ENCODE data around the gene CINP.
"Not testable (repeated sequence)": the region's sequence is repeated elsewhere in the genome, so short reads cannot be mapped to it uniquely, and the experiment has no call there.

CINP gene

GRCh38 chr14:102353126-102353619 lies 9.5 kb downstream of the CINP start:
- DNase-seq (ENCODE audit: low read depth), result no peak

- no peak for DNase-seq (ENCODE audit: low read depth)
These were observed 10.5 kb downstream of the CINP start for GRCh38 chr14:102352213-102352612.

GRCh38 chr14:102351593-102351992 lies 11.1 kb downstream of the CINP start:
- not testable (repeated sequence) for DNase-seq (ENCODE audit: low read depth)

GRCh38 chr14:102351023-102351422 lies 11.7 kb downstream of the CINP start:
- DNase-seq (ENCODE audit: low read depth), result no peak

DNA sequence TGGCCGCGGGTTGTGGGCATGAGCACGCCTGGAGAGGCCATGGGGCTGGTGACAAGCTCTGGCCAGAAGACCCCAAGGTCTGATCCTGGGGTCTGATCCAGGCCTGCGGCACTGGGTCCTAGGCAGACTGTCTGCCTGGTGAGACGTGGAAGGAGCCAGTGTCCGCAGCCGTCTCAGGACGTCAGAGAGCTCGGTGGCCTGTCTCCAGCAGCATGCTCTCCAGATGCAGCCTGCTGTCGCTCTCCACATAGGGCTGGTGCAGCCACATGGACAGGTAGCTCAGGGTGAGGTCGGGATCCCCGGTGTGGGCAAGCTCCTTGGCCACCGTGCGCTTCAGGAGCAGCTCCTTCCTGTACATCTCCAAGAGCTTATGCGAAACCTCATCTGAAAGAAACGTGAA lies 14.3 kb downstream of the CINP start:
- DNase-seq (ENCODE audit: low read depth), result no peak

GRCh38 chr14:102346645-102347044 lies 16.0 kb downstream of the CINP start:
- no peak for DNase-seq (ENCODE audit: low read depth)

GRCh38 chr14:102345232-102345631 lies 17.5 kb downstream of the CINP start:
- DNase-seq (ENCODE audit: low read depth), result no peak

- DNase-seq (ENCODE audit: low read depth), result no peak
These were observed 18.2 kb downstream of the CINP start for GRCh38 chr14:102344485-102344884.

DNA sequence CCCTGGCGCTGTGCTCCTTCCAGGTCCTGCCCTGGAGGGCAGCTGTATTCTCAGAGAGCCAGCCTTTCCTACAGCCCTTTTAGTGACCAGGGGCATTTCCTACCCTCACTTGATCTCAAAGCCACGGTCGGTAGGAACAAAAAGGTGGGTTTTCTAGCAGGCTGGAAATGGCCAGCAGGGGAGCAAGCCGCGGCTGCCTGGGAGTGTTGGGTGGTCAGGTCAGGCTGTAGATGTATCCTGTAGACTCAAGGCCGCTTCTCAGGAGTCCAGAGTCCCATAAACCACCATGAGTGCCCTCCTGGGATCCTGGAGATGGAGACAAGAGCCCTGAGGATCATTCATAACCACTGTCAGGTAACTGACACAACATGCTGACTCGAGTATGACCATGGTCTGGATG lies 18.6 kb downstream of the CINP start:
- DNase-seq (ENCODE audit: low read depth), result no peak

DNA sequence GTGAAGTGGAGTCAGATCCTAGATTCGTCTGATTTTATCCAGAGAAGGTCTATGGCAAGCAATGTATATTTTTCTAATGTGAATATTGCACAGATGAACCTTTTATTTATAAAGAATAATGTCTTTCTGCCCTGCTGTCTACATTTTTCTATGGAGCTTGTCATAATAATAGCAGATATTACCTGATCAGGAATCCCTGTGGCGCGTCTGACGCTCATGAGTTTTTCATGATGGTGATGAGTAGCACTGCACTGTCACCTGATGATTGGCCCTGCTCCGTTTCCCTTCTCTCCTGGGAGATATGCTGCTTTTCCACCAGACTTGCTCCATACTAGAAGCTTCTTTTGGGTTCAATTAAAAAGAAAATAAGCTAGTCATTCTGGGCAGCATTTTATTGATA lies 20.5 kb downstream of the CINP start:
- DNase-seq (ENCODE audit: low read depth), result no peak

GRCh38 chr14:102341566-102341965 lies 21.1 kb downstream of the CINP start:
- no peak for DNase-seq (ENCODE audit: low read depth)

- no peak for DNase-seq (ENCODE audit: low read depth)
These were observed 24.0 kb downstream of the CINP start for GRCh38 chr14:102338724-102339123.

DNA sequence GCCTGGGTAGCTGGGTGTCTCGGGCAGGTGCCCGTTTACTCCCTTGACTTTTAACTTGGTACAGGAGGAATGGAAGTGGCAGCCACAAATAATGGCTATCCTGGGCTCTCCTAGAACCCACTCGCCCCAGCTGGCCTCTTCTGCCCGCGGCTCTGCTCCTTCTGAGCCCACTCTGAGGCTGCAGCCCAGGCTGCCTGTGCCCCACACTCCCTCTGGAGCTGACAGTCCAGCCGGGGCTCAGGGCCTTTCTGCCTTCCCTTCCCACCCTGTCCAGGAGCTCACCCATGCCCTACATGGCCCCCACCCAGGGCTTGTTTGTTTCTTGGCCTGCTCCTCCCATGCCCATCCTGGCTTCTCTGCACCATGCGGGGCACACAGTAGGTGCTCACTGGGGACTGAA lies 27.5 kb downstream of the CINP start:
- no peak for DNase-seq (ENCODE audit: low read depth)

- DNase-seq (ENCODE audit: low read depth), result no peak
These were observed 28.6 kb downstream of the CINP start for GRCh38 chr14:102333795-102334705.

DNA sequence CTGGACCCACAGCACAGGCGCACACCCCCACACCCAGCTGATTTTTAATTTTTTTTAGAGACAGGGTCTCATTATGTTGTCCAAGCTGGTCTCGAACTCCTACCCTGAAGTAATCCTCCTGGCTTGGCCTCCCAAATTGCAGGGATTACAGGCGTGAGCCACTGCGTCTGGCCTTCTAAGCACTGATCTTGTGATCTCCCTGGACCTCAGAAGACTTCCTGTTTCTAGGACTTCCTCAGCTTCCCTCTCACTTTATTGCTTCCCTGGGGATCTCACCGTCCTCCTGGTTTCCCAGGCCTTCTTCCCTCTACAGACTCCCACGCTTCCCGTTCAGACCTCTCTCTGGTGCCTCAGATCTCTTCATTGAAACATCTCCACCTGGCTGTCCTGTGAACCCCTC lies 29.3 kb downstream of the CINP start:
- no peak for DNase-seq (ENCODE audit: low read depth)

GRCh38 chr14:102330806-102331205 lies 31.9 kb downstream of the CINP start:
- DNase-seq (ENCODE audit: low read depth), result no peak

DNA sequence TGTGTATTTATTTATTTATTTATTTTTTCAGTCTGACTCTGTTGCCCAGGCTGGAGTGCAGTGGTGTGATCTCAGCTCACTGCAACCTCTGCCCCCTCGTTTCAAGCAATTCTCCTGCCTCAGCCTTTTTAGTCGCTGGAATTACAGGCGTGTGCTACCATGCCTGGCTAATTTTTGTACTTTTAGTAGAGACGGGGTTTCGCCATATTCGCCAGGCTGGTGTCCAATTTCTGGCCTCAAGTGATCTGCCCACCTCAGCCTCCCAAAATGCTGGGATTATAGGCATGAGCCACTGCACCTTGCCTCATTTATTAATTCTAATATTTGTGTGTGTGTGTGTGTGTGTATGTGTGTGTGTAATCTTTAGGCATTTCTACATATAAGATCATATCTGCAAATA lies 33.3 kb downstream of the CINP start:
- DNase-seq (ENCODE audit: low read depth), result not testable (repeated sequence)

DNA sequence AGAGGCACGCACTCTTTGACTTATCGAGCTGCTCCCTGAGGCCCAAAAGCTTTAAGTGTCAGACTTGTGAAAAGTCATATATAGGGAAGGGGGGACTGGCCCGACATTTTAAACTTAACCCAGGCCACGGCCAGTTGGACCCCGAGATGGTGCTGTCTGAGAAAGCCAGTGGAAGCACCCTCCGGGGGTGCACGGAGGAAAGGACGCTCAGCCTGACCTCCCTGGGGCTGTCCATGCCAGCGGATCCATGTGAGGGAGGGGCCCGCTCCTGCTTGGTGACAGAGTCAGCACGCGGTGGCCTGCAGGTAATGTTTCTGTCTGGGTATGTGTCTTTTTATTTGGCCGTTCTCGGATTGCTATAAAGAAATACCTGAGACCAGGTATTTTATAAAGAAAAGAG lies 36.1 kb downstream of the CINP start:
- DNase-seq (ENCODE audit: low read depth), result no peak

DNA sequence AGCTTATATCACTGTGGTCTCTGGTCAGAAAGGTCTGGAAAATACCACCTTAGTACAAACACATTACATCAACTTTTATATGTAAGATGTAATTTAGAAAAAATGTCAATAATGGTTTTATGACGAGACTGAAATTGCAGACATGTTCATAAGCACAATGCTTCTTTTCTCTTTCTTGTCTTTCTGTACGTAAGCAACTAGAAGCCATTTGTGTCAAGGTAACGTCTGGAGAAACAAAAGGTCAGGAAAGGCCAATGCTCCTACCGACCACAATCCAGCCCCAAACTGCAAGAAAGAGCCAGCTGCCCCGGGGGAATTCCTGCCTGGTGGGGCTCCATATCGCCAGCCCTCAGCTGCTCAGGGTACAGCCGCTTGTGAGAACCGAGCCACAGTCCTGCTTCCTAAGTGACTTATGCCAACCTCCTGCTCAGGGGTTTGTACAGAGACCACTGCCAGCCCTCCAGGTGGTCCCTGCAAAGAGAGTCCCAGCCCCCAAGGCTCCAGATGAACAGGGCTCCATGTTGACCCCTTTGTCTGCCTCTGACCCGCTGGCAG lies 36.8 kb downstream of the CINP start:
- no peak for DNase-seq (ENCODE audit: low read depth)

DNA sequence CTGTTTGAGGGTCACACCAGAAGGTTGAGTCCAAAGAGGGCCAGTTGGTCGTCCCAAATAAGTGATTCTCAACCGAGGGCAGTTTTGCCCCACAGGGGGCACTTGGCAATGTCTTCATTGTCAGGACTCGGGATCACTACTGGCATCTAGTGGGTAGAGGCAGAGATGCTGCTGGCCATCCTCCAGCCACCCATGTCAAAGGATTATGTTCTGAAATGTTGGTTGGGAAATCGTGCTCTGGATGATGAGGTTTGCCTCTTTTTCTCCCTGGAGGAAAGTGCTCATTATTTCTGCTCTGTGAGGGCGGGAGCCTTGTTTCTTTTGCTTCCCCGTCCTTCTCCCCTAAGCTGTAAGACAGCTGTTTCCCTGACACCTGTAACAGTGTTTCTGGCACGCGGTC lies 39.6 kb downstream of the CINP start:
- no peak for DNase-seq (ENCODE audit: low read depth)

- no peak for DNase-seq (ENCODE audit: low read depth)
These were observed 41.0 kb downstream of the CINP start for GRCh38 chr14:102321456-102322422.

- DNase-seq (ENCODE audit: low read depth), result no peak
These were observed 41.8 kb downstream of the CINP start for GRCh38 chr14:102320671-102321455.
